ENCODE results near the gene SAMD11.

GRCh38 chr1:974293-974640, 50.5 kb downstream of the SAMD11 start:
- TF ChIP-seq POLR2A (IDR thresholded peaks at IDR 0.05) (no peak), POLR2AphosphoS5 (IDR thresholded peaks at IDR 0.05) (no peak)

All from transverse colon (tissue), 3 donors.